Mucosa of gallbladder (tissue), 1 donor: ENCODE measurements around the gene ZNF146. TPM values are rescaled to one million over a fixed set of nuclear protein-coding genes. Genes with fewer than 3 reads are reported as not detected.
"Not testable (repeated sequence)": the region's sequence is repeated elsewhere in the genome, so short reads cannot be mapped to it uniquely, and the experiment has no call there.

ENCODE experiments used
- DNase-seq: peaks from one replicate; pipeline ENCODE4 v3.0.0-alpha.2; 2020; ENCODE audit warnings: low spot score
- total RNA-seq: library from RNA; stranded (reverse); gene quantifications from one replicate; pipeline ENCODE4 v1.2.1, GENCODE V29; 2021
- donor health status: DM: no; HTN: no; CAD: no.

Gene ZNF146
- 40.2 TPM for total RNA-seq

GRCh38 chr19:36214386-36215275 is at the start of gene ZNF146, which contains the start of gene ZNF565:
ZNF146 (plus strand) TSS chr19:36215106; CDS start chr19:36236441, 21,335 bp downstream.
ZNF565 (minus strand) TSS chr19:36214665; CDS start chr19:36201985, 12,680 bp downstream.
- DNase-seq = peak; percentile 98

- DNase-seq = no peak
Measured at GRCh38 chr19:36169084-36169760, 45.7 kb upstream of the ZNF146 start.

- no peak for DNase-seq
Measured at GRCh38 chr19:36172852-36173251, 42.1 kb upstream of the ZNF146 start.

- not testable (repeated sequence) for DNase-seq
Measured at GRCh38 chr19:36173846-36174245, 41.1 kb upstream of the ZNF146 start.

- not testable (repeated sequence) for DNase-seq
Measured at GRCh38 chr19:36179077-36179476, 35.8 kb upstream of the ZNF146 start.

DNA sequence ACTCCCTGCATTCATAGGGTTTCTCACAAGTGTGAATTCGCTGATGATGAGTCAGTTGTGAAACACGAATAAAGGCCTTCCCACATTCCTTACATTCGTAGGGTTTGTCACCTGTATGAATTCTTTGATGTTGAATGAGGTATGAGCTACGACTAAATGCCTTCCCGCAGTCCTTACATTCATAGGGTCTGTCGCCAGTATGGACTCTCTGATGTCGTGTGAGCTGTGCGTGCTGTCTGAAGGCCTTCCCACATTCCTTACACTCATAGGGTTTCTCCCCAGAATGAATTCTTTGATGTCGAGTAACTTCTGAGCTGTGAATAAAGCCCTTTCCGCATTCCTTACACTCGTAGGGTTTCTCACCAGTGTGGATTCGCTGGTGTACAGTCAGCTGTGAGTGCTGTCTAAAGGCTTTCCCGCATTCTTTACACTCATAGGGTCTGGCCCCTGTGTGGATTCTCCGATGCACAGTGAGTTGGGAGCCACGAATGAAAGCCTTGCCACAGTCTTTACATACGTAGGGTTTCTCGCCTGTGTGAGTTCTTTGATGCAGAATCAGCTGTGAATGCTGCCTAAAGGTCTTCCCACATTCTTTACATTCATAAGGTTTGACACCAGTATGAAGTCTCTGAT is 32.2 kb upstream of the ZNF146 start:
- DNase-seq = no peak

DNA sequence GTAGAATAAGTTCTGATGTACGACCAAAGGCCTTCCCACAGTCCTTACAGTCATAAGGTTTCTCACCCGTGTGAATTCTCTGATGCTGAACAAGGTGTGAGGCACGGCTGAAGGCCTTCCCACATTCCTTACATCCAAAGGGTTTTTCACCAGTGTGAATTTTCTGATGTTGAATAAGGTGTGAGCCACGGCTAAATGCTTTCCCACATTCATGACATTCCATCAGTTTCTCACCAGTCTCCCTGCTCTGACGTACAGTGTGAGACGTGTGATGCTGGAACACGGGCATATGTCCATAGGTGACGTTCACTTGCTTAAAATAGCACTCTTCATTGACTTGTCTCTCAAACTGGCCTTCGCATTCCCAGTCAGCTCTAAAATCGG is 31.7 kb upstream of the ZNF146 start:
- DNase-seq = no peak

DNA sequence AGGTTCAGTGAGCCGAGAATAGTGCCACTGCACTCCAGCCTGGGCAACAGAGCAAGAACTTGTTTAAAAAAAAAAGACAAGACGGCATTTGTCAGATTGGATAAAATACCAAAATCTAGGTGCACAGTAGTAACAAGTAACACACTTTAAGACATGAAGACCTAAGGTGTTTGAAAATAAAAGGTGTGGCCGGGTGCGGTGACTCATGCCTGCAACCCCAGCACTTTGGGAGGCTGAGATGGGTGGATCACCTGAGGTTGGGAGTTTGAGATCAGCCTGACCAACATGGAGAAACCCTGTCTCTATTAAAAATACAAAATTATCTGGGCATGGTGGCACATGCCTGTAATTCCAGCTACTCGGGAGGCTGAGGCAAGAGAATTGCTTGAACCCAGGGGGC is 28.2 kb upstream of the ZNF146 start:
- DNase-seq = not testable (repeated sequence)

DNA sequence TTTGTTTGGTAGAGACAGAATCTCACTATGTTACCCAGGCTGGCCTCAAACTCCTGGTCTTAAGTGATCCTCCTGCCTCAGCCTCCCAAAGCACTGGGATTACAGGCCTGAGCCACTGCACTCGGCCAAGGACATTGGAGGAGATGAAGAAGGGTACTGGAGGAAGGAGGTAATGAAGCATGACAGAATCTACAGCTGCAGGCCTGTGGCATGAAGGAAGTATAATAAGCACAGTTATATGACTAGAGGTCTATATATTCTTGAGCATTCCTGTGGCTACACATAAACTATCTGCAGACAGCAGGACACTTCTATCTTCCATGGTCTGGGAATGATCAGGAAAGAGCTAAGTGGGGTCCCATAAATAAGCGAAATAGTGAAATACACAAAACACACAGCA is 18.7 kb upstream of the ZNF146 start:
- no peak for DNase-seq

DNA sequence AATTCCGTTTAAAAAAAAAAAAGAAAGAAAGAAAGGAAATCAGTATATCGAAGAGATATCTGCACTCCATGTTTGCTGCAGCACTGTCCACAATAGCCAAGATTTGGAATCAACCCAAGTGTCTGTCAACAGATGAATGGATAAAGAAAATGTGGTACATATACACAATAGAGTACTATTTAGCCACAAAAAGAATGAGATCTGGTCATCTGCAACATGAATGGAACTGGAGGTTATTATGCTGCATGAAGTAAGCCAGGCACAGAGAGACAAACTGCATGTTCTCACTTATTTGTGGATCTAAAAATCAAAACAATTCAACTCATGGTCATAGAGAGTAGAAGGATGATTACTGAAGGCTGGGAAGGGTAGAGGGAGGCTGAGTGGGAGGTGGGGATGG is 16.8 kb upstream of the ZNF146 start:
- no peak for DNase-seq

DNA sequence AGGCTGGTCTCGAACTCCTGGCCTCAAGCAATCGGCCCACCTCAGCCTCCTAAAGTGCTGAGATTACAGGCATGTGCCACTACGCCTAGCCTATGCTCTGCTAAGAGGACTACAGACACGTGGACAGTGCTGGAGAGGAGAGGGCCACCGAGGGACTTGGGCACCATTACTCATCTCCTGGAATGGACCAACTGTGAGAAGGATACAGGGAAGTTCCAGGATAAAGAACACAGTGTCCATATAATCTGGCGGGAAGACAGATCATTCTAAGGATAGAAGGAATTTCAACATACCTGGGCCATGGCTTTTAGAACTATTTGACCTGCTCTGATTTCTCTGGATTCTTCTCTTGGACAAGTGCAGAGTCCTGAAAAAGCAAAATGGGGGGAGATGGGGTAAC is 13.2 kb upstream of the ZNF146 start:
- no peak for DNase-seq

- no peak for DNase-seq
Measured at GRCh38 chr19:36203293-36203692, 11.6 kb upstream of the ZNF146 start.

GRCh38 chr19:36207605-36208252 is 7.2 kb upstream of the ZNF146 start:
- no peak for DNase-seq

GRCh38 chr19:36209372-36209771 is 5.5 kb upstream of the ZNF146 start:
- no peak for DNase-seq

DNA sequence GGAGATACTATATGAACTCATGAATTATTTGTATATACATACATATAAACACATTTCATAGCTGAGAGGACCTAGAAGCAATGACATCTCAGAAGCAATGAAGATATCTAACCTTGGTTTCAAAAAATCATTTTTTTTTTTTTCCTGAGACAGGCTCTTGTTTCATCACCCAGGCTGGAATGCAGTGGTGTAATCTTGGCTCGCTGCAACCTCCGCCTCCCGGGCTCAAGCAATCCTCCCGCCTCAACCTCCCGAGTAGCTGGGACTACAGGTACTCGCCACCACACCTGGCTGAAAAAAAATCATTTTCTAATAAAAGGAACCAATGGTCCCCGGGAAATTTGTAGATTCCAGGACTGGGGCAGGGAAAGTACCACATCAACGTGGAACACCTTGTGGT is 4.4 kb upstream of the ZNF146 start:
- DNase-seq = no peak

- no peak for DNase-seq
Measured at GRCh38 chr19:36212895-36213294, 2.0 kb upstream of the ZNF146 start.

GRCh38 chr19:36215276-36216123 is 594 bp downstream of the ZNF146 start:
- DNase-seq = no peak

DNA sequence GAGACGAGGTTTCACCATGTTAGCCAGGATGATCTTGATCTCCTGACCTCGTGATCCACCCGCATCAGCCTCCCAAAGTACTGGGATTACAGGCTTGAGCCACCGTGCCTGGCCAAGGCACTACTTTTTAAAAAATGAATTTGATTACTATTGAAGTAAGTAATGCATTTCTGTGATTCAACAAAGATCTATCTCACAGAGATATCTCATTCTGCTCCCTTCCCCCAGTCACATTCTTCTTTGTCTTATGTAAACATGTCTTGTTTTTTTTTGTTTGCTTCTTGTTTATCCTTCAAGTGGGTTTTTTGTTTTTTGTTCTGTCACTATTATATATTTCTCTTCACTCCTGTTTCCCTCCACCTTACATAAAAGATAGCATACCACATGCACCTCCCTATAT is 6.6 kb downstream of the ZNF146 start:
- no peak for DNase-seq

GRCh38 chr19:36222503-36222902 is 7.6 kb downstream of the ZNF146 start:
- no peak for DNase-seq

DNA sequence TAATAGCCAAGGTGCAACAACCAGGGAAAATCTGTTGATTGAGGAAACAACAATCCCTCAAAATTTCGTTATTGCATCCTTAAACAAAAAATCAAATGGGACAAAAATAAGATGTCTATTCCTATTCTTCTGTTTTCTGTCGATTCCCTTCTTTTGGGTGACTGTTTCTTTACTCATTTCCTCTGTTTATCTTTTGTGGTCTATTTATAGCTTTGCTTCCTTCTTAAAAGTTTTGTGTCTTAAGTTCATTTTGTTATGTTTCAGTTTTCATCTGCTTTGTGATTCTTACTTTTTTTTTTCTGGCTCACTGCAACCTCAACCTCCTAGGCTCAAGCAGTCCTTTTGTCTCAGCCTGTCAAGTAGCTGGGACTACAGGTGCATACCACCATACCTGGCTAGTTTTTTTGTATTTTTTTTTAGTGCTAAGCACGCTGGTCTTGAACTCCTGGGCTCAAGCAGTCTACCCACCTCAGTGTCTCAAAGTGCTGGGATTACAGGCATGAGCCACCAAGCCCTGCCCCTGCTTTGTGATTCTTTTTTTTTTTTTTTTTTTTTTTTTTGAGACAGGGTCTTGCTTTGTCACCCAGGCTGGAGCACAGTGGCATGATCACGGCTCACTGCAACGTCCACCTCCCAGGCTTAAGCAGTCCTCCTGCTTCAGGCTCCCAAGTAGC is 10.4 kb downstream of the ZNF146 start:
- DNase-seq = no peak
